NCI-H82 (cell line): ENCODE measurements around the gene PRKAR1B.

Experiments used
- DNase-seq: peaks from one replicate; lab custom pipeline; 2025; lab: John Stamatoyannopoulos, UW

Gene PRKAR1B

DNA sequence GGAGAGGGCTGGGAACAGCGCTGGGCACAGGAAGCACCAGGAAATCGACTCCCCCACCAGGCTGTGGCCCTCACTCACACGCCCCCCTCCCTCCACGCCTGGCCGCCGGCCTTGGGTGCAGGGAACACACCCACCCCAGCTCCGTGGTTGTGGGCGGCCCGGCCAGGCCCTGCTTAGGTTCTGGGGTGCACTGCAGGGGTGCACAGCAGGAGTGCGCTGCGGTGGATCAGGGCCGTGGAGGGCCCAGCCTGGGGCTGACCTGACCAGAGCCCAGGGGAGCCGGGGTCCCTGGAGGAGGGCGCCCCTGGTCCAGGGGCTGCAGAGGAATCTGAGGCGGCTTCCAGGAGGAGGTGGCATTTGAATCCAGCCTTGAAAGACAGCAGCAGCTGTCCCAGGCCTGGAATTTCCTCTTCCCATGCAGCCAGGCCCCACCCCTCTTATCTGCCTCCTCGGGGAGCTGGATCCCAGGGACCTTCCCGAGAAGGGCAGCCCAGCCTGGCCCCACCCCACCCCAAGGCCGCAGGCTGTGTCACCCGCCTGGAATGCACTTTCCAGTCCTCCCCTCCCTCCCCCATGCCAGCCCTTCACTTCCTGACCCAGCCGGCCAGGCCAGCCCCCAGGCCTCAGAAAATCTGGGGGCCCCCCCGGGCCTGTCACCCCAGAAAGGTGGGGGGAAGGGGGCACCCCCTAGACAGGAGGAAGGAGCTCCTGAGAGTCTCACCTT is 189.0 kb downstream of the PRKAR1B start:
- DNase-seq: no peak

DNA sequence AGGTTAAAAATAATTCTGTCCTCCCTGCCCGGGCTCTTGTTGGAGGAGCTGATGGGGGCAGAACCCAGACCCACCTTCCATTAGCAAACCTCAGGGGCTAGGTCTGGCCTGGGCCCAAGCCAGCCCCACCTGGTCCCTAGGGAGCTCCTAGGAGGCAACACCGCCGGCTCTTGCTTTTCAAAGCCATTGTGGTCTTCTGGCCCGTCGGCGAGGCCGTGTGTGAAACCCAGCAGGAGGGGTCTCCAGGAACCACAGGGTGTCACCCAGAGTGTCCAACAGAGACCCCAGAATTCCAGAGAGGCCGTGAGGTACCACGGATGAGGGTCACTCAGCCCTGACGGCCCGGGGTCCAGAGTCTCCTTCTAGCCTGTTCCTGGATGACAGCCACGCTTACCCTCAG is 190.8 kb downstream of the PRKAR1B start:
- DNase-seq: no peak

DNA sequence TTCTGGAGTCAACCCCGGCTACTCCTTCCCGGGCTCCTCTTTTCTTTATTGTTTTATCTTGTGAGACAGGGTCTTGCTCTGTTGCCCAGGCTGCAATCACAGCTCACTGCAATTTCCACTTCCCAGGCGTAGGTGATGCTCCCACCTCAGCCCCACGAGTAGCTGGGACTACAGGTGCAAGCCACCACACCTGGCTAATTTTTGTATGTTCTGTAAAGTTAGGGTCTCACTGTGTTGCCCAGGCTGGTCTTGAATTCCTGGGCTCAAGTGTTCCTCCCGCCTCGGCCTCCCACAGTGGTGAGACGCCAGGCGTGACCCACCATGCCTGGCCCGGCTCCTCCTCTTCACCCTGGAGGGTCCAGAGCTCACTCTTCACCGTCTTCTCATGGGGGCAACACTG is 192.1 kb downstream of the PRKAR1B start:
- DNase-seq: no peak

DNA sequence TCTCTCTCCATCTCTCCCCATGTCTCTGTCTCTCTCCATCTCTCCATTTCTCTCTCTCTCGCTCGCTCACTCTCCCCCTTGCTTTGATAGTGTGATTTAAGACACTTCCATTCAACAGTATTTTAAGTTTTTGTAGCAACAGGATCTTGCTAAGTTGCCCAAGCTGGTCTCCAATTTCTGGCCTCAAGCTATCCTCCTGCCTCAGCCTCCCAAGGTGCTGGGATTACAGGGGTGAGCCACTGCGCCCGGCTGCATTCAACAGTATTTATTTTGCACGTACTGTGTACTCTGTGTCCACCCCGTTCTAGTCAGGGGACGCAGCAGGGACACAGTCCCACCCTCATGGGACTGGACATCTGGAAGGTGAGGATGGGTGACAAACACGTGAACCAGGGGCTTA is 193.0 kb downstream of the PRKAR1B start:
- no peak for DNase-seq

DNA sequence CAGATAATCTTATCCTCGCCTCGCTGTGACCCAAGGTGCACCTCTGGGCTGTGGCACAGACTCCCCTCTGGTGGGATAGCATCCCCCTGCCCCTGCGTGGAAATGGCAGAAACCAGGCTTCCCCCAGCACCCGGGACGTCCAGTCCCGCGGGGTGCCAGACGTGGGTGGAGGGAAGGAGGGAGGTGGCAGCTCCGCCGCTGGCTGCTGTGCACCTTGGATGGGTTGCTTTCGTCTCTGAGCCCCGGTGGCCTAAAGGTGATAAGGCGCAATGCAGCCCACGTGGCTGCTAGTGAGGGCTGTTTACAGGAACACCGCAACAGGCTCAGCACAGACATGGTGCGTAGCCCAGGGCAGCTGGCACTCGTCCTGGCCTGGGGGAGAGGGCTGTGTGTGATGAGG is 193.8 kb downstream of the PRKAR1B start:
- no peak for DNase-seq

DNA sequence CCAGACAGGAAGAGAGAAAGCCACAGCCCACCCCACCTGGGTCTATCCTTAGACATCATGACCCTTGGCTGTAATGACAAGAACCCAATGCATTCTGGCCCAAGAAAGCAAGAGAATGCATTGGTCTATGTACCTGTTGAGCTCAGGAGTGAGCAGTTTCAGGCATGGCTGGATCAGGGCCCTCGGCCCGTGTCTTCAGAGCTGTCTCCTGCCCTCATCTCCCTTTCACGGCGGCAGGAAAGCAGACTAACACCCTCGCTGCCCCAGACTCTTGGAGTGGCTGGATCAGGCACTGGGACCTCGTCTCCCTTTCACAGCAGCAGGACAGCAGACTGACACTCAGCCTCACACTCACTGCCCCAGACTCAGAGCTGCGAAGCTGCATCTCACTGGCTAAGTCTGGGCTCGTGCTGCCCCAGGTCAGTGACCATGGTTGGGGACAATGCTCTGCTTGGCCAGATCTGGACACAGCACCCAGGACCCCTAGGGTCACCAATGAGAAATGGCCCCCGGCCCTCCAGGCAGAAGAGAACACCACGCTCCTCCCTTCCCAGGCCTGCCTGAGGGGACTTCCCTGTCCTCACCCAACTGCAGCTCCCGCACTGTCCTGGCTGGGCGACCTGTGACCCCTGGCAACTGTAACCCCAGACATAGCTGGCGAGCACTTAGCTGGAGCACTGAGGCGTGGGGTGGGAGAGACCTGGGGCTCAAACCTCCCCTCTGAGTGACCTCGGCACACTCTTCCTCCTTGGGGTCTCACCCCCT is 194.5 kb downstream of the PRKAR1B start:
- no peak for DNase-seq

DNA sequence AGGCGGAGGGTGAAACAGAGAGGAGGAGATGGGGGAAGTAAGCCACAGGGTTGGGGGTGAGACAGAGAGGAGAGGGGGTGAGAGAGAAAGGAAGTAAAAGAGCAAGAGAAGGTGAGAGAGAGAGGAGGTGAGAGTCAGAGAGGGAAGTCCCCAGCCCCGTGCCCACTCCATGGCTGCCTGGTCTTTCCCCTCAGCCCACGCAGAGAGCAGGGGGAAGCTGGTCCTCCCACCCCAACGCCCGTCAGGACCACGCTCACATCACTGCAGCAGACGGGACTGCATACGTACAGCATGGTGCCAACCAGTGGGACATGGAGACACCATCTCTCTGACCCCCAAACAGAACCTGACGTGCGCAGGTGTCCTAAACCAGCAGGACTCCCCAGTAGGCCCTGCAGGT is 195.3 kb downstream of the PRKAR1B start:
- no peak for DNase-seq

DNA sequence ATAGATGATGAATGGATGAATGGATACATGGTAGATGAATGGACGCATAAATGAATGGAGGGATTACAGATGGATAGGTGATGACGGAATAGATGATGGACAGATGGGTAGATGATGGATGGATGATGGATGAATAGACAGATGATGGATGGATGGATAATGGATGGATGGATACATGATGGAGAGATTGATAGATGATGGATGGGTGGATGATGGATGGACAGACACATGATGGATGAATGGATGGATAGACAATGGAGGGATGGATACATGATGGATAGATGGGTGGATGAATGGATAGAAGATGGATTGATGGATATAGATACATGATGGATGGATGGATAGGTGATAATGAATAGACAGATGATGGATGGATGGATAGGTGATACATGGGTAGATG is 198.6 kb downstream of the PRKAR1B start:
- no peak for DNase-seq

DNA sequence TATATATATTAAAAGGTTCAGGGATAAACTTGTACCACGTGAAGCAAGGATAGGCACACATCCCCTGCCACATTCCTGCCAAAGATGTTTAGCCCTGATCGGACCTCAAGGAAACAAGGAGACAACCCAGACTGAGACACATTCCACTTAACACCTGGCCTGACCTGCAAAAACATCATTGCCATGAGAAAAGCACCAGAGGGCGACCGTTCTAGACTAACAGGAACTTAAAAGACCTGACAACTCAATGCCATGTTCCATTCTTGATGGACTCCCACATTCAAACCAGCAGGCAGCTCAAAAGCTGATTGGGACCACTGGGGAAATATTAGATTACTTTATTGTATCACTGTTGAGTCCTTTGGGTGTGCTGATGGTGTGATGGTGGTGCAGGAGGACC is 199.4 kb downstream of the PRKAR1B start:
- DNase-seq: no peak

DNA sequence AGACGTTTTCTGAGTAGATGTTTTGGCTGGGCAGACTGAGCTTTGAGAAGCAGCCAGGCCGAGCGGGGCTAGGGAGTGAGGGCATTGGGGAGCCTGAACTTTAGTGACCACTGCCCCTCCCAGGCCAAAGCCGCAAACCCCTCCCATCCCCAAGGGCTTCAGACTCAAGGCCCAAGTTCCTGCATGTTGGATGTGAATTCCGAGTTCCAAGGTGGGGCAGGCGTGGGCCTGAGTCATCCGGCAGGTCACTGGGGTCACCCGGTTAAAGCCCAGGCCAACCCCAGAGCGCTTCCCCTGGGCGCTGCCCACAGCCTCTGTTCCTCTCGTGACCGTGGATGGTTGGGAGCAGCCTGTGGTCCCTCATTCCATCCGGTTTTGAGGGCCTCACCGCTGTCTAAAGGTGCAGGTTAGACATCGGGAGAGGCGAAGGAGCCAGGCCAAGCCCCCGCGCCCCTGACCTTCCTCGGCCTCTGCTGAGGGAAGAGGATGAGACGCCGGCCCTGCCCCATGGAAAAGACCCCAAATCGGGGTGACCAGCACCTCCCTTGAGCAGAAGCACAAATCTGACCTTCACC is 200.5 kb downstream of the PRKAR1B start:
- DNase-seq: no peak

DNA sequence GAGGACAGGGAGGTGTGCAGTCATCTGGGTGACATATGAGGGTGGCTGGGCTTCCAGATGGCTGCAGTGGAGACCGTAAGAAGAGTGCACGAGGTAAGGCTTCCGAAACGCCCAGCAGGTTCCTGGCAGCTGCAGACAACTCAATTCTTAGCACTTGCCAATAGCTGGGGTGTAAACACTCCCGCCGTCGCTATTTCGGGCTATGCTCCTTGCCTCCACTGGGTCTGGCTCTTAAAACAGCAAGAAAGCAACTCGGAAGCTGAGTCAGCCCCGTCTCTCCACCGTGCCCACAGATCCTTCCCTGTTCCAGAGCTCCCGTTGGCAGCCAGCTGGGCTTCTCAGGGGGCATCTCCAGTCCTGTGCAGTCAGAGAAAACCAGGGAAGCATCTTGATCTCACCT is 201.3 kb downstream of the PRKAR1B start:
- no peak for DNase-seq

DNA sequence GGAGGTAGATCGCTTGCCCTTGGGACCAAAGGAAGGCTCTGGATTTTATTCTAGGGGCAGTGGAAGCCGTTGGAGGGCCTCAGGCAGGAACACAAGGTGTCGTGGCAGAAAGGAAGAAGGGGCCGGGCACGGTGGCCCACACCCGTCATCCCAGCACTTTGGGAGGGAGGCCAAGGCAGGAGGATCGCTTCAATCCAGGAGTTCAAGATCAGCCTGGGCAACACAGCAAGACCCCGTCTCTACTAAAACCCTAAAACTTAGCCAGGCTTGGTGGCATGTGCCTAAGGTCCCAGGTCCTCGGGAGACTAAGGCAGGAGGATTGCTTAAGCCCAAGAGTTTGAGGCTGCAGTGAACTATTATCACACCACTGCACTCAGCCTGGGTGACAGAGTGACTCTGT is 202.3 kb downstream of the PRKAR1B start:
- DNase-seq: no peak

DNA sequence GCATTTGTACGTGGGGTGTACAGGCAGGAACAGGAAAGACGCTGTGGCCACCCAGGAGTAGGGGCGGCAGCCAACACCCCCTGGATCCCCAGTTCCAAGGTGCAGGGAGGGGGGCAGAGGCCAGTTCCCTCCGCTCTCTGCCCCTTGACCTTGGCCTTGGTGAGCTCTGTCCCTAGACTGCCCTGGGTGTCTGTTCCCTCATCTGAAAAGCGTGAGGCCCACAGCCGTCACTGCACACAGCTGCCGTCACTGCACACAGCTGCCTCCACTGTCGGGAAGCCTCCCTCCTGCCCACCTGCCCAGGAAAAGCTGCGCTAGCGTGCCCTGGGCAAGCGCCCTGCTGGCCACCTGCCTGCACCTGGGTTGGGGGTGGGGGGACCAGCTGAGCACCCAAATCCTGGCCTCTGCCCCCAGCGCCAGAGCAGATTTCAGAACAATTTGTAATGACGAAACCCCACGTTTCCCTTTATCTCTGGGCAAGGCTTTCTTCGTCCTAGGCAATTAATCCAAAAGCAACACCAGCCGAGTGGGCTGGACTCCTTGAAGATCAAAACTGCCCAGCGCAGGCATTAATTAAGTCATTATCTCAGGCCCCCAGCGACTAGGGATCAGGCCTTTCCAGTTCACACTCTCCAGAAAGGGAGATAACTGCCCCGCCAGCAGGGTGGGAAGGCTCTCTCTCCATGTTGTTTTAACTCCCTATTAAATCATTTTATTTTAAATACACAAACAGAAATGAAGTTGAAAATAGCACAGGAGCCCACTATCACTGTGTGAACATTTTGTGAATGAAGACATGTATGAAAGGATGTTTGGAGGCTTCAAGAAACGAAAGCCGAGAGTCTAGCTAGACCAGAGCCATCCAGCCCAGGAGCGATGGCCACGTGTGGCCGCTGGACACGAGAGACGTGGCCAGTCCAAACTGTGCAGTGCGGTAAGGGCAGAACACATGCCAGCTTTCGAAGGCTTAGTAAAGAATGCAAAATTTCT is 203.4 kb downstream of the PRKAR1B start:
- DNase-seq: no peak

DNA sequence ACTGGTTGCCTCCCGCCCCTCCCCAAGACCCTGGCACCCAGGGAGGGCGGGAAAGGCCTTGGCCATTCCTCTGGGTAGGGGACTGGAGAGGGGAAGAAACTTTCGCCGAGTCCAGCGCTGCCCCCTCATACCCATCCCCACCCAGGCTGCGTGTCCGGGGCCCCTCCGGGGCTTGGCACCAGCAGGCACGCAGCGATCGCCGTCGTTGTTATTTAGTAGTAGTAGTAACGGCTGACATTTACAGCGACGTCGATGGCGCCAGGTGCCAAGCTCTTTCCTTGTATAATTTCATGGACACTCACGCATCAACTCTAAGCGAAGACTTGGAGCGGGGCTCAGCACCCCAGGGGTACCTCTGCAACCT is 204.1 kb downstream of the PRKAR1B start:
- no peak for DNase-seq

DNA sequence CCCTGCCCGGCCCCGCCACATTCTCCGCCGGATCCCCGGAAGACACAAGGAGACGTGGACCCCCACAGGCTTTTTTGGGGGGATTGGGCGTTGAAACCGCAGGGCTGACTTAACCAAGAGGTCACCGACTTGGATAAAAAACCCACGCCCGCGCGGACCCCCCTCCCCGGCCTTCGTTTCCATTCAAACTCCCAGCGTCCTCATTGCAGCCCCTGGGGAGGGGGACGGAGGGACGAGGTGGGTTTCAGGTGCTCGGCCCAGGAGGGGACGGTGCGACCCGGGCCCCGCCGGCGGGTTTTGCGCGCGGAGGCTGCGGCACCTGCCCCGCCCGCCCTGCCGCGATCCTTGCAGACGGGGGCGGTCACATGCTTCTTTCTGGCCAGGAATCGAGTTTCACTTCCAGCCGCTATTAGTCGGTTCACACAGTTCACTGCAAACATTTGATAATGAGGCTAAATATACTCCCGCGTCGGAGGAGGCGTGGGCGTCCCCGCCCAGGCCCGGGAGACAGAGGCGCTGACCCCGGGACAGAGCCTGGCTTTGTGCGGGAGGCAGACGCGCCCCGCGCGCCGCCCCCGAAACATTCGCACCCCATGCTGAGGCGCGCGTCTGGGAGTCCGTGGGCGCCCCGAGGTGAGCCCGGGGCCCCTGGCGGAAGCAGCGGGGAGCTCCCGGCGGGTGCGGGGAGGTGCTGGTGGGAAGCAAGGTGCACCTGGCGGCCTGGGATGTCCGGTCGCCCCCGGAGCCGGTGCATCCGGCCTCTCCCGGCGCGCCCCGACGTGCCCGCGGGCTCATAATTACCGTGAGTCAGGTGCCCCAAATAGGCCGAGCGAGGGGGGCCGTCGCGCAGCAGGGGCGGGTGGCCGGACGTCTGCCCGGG is 204.8 kb downstream of the PRKAR1B start:
- DNase-seq: no peak

DNA sequence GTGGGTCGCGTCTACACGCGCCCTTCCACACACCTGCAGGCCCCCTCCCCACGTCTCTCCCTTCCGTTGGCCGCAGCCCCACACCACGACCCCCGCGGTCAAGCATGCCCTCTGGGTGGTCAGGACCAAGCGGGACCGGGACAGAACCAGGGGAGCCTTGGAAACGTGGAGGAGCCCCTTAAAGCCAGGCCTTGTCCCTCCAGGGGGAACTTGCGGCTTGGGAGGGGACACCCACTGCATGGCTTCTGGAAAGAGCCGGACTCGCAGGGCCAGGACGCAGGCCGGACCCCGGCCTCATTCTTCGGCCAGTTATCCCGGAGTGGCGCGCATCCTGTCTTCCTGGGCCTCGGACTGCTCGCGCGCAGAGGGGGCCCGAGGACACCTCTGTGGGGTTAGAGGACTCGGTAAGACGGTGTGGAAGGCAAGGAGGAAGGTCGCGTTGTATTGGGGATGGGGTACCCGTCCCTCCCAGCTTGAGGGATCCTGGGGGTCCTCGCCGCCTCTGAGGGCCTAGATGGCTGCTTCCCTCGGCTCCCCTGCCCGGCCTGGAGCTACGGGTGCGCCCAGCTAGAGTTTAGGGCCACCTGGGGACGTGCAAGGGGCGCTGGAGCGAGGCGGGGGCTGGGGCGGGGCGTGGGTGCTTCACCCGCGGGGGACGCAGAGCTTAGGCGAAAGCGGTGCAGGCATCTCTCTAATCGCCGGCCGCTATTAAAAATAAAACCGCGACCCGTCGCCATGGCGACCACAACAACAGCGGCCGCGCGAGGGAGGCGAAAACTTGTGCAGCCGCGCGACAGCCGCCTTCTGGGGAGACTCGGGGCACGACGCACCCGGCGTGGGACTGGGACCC is 205.6 kb downstream of the PRKAR1B start:
- DNase-seq: no peak

DNA sequence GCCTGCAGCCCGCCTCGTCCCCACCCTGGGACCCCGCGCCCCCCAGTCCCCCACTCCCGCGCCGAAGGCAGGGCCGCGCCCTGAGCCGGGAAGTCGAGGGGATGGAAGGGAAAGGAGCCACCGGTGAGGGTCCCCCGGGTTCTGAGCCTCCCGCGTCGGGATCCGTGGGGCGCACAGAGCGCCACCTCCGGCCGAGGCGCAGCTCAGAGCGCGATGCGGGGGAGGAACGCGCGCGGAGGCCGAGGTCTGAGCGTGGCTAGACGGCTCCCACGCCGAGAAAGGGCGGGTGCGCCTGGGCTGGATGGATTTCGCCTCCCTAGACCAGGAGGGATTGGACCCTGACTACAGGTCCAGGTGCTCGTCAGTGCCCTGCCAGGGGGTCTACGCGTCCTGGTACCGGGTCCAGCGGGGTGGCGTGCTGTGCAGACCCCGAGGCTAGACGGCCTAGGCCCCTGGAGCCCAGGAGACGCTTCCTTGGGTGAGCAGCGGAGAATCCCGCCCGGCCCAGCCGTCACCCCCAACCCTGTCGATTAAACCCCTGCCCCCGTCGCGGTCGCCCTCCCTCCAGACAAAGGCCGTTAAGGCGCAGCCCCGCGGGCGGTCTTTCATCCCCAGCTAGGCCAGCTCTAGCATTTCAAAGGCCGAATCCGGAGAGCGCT is 206.4 kb downstream of the PRKAR1B start:
- DNase-seq: no peak

DNA sequence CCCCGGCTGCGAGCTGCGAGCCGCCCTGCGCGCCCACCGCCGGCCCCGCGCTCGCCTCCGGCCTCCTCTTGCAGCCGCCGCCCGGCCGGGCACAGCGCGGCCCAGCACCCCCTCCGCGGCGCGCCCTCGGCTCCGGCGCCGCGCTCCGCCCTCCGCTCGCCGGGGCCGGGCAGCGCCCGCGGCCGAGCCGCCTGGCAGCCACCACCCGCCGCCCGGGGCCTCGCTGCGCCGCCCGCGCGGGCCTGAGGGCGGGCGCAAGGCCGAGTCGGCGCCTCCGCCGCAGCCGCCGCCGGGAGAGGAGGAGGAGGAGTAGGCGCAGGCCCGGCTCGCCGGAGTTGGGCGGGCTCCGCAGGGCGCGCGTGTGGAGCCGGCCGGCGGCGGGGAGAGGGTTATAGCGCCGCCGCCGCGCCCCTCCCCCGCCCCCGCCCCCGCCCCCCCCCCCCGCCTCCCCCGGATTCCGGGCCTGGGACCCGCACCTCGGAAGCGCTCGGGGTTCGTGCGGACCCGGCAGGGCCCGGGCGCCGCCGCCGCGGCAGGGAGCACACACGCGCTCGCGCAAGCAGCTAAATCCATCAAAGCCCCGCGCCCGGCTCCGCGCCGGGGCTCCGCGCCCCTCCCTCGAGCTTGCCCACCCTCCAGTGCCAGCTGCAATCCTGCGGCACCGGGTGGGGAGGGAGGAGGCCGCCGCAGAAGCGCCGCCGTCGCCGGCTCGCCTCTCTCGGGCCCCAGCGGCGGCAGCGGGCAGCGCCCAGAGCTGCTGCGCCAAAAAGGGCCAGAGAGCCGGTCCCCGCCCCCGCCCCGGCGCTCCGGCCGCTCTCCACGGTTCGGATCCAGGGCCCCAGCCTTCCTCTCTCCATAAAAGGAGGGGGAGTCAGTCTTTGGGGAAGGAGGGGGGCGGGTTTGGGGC is 207.3 kb downstream of the PRKAR1B start, which contains the start of gene PDGFA:
TSS of gene PDGFA (minus strand) at position 363 of the 907 bp plus-strand sequence. CDS start 845 bp downstream, outside the sequence.
- peak; percentile 19 for DNase-seq
